ENCODE data around the gene FNDC1.

DNA sequence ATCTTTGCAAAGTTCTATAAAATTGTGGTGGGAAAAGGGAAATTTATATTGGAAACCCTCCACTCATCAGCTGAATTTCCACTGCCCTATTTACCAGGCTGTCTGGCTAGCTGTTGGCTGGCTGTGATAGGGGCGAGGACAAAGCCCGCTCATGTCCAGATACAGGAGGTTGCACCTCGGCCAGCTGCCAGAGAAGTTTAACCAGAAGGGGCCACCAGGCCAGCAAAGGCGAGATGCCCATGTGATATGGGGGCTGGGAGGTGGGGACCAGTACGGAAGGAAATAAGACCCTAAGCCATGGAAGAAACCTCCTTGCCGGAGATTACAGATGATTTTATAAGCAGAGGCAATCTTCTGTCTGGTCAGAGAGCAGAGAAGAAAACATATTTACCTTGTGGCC, 143.8 kb downstream of the FNDC1 start:
- TF ChIP-seq POLR2AphosphoS5 (IDR thresholded peaks at IDR 0.05) (no peak), EP300 (IDR thresholded peaks at IDR 0.05) (no peak)
- TF ChIP-seq, protein P1, sequence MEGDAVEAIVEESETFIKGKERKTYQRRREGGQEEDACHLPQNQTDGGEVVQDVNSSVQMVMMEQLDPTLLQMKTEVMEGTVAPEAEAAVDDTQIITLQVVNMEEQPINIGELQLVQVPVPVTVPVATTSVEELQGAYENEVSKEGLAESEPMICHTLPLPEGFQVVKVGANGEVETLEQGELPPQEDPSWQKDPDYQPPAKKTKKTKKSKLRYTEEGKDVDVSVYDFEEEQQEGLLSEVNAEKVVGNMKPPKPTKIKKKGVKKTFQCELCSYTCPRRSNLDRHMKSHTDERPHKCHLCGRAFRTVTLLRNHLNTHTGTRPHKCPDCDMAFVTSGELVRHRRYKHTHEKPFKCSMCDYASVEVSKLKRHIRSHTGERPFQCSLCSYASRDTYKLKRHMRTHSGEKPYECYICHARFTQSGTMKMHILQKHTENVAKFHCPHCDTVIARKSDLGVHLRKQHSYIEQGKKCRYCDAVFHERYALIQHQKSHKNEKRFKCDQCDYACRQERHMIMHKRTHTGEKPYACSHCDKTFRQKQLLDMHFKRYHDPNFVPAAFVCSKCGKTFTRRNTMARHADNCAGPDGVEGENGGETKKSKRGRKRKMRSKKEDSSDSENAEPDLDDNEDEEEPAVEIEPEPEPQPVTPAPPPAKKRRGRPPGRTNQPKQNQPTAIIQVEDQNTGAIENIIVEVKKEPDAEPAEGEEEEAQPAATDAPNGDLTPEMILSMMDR (IDR thresholded peaks at IDR 0.05): no peak
